Liver (tissue), 9 donors: ENCODE data around the gene TRIO. TPM values are rescaled to one million over a fixed set of nuclear protein-coding genes. Genes with fewer than 3 reads are reported as not detected.

Experiments used
- DNase-seq: peaks from one replicate; pipeline ENCODE4 v3.0.0-alpha.2; 2017; ENCODE audit warnings: low spot score
- H3K27ac ChIP-seq, 2 donors: one replicate each; pipeline ENCODE4 v1.7.0; 2013; ENCODE audit warnings: inconsistent platforms in 2 of 2, low read length in 2 of 2, control low read depth in 1 of 2, low read depth in 1 of 2, mild to moderate bottlenecking in 1 of 2
- H3K27me3 ChIP-seq, 4 donors: one replicate each; pipeline versions ENCODE4 v1.6.1 to v1.7.0; 2013; ENCODE audit warnings: low read length in 3 of 4, inconsistent platforms in 1 of 4, mild to moderate bottlenecking in 1 of 4, moderate library complexity in 1 of 4; ENCODE audit not compliant: control insufficient read depth in 4 of 4, insufficient read depth in 4 of 4
- H3K36me3 ChIP-seq, 4 donors: one replicate each; pipeline versions ENCODE4 v1.6.1 to v1.7.0; 2013; ENCODE audit warnings: low read length in 3 of 4, mild to moderate bottlenecking in 3 of 4, low read depth in 1 of 4, moderate library complexity in 1 of 4; ENCODE audit not compliant: control insufficient read depth in 4 of 4, insufficient read depth in 3 of 4
- H3K4me1 ChIP-seq, 4 donors: one replicate each; pipeline versions ENCODE4 v1.6.1 to v1.7.0; 2013; ENCODE audit warnings: low read length in 3 of 4, mild to moderate bottlenecking in 3 of 4, moderate library complexity in 1 of 4; ENCODE audit not compliant: control insufficient read depth in 4 of 4, insufficient read depth in 4 of 4
- H3K4me3 ChIP-seq, 3 donors: one replicate each; pipeline versions ENCODE4 v1.6.1 to v1.7.0; 2013; ENCODE audit warnings: low read length in 3 of 3, control low read depth in 1 of 3, low read depth in 1 of 3, mild to moderate bottlenecking in 1 of 3
- H3K9ac ChIP-seq, 2 donors: one replicate each; pipeline ENCODE4 v1.7.0; 2013; ENCODE audit warnings: low read length in 2 of 2, mild to moderate bottlenecking in 2 of 2, moderate library complexity in 2 of 2, control low read depth in 1 of 2, low read depth in 1 of 2
- H3K9me3 ChIP-seq, 4 donors: one replicate each; pipeline versions ENCODE4 v1.6.1 to v1.7.0; 2013; ENCODE audit warnings: low read length in 3 of 4; ENCODE audit not compliant: control insufficient read depth in 4 of 4
- EGR1 ChIP-seq, 2 donors: IDR thresholded peaks; 2 replicates each; pipeline ENCODE4 v1.6.1; 2016 to 2018; ENCODE audit warnings: antibody characterized with exemption in 2 of 2, low read depth in 2 of 2
- FOXA1 ChIP-seq: IDR thresholded peaks from 2 replicates; pipeline ENCODE4 v1.6.1; 2016; ENCODE audit warnings: antibody characterized with exemption
- FOXA2 ChIP-seq: IDR thresholded peaks from 2 replicates; pipeline ENCODE4 v1.6.1; 2016; ENCODE audit warnings: antibody characterized with exemption
- GABPA ChIP-seq, 2 donors: IDR thresholded peaks in 1 of 2; conservative IDR thresholded peaks in 1 of 2; 2 replicates each; pipeline ENCODE4 v1.6.1; 2016; ENCODE audit warnings: antibody characterized with exemption in 2 of 2, mild to moderate bottlenecking in 1 of 2, moderate library complexity in 1 of 2
- HNF4A ChIP-seq, 2 donors: conservative IDR thresholded peaks; 2 replicates each; pipeline ENCODE4 v1.6.1; 2016; ENCODE audit warnings: antibody characterized with exemption in 2 of 2, mild to moderate bottlenecking in 2 of 2
- HNF4G ChIP-seq: IDR thresholded peaks from 2 replicates; pipeline ENCODE4 v1.6.1; 2016; ENCODE audit warnings: antibody characterized with exemption
- JUND ChIP-seq, 2 donors: IDR thresholded peaks; 2 replicates each; pipeline ENCODE4 v1.6.1; 2016; ENCODE audit warnings: antibody characterized with exemption in 2 of 2
- NR2F2 ChIP-seq: IDR thresholded peaks from 2 replicates; pipeline ENCODE4 v1.6.1; 2016; ENCODE audit warnings: antibody characterized with exemption
- RAD21 ChIP-seq, 2 donors: IDR thresholded peaks; 2 replicates each; pipeline ENCODE4 v1.6.1; 2016; ENCODE audit warnings: antibody characterized with exemption in 2 of 2, mild to moderate bottlenecking in 2 of 2
- RXRA ChIP-seq, 2 donors: IDR thresholded peaks; 2 replicates each; pipeline ENCODE4 v1.6.1; 2017 to 2018; ENCODE audit warnings: antibody characterized with exemption in 2 of 2, mild to moderate bottlenecking in 1 of 2
- SP1 ChIP-seq: IDR thresholded peaks from 2 replicates; pipeline ENCODE4 v1.6.1; 2018; ENCODE audit warnings: antibody characterized with exemption, mild to moderate bottlenecking
- TAF1 ChIP-seq: conservative IDR thresholded peaks from 2 replicates; pipeline ENCODE4 v1.6.1; 2016; ENCODE audit warnings: antibody characterized with exemption, mild to moderate bottlenecking
- YY1 ChIP-seq: IDR thresholded peaks from 2 replicates; pipeline ENCODE4 v1.6.1; 2016; ENCODE audit warnings: antibody characterized with exemption, mild to moderate bottlenecking
- WGBS: extraction: QIAGEN DNeasy Blood & Tissue Kit; methylation state at CpG from one replicate; pipeline ENCODE4 v1.1.7; 2013; 5-methylcytosine and 5-hydroxymethylcytosine counted together
- polyA plus RNA-seq, 2 donors: library from polyadenylated mRNA; stranded (reverse) in 1 of 2; unstranded in 1 of 2; fragments of 200-250 nt in 1 of 2; fragments of >200 nt in 1 of 2; fragmentation: Nextera tagmentation in 1 of 2; extraction: Ambion mirVana in 1 of 2; gene quantifications; one replicate each; pipeline versions ENCODE4 v1.2.1 to v1.2.3, GENCODE V29; 2013 to 2015
- total RNA-seq, 2 donors: library from RNA; depleted of rRNA; stranded (reverse); fragments of >200 nt; gene quantifications; one replicate each; pipeline ENCODE4 v1.2.3, GENCODE V29; 2014
- TF ChIP-seq, protein P1 (sequence below): IDR thresholded peaks from 2 replicates; pipeline ENCODE4 v1.6.1; 2016; ENCODE audit warnings: antibody characterized with exemption
- TF ChIP-seq, protein P2 (sequence below): IDR thresholded peaks from 2 replicates; pipeline ENCODE4 v1.6.1; 2016; ENCODE audit warnings: antibody characterized with exemption
- TF ChIP-seq, protein P3 (sequence below): IDR thresholded peaks from 2 replicates; pipeline ENCODE4 v1.6.1; 2016; ENCODE audit warnings: antibody characterized with exemption, mild to moderate bottlenecking
- TF ChIP-seq, protein P4 (sequence below): IDR thresholded peaks from 2 replicates; pipeline ENCODE4 v1.6.1; 2016; ENCODE audit warnings: antibody characterized with exemption
- TF ChIP-seq, protein P5 (sequence below): fragments of 150-350 bp; IDR thresholded peaks from 2 replicates; pipeline ENCODE4 v1.5.1; 2017; ENCODE audit warnings: improper control_type of control experiment, low read depth, low read length; ENCODE audit not compliant: missing input control
- donor health status: healthy.
- donor health status: healthy.
- donor health status: healthy.
- donor health status: healthy.
- donor health status: healthy.

Gene TRIO
- total and polyA plus RNA-seq, 4 donors = 8.5 to 86.2 (median 16.0) TPM

DNA sequence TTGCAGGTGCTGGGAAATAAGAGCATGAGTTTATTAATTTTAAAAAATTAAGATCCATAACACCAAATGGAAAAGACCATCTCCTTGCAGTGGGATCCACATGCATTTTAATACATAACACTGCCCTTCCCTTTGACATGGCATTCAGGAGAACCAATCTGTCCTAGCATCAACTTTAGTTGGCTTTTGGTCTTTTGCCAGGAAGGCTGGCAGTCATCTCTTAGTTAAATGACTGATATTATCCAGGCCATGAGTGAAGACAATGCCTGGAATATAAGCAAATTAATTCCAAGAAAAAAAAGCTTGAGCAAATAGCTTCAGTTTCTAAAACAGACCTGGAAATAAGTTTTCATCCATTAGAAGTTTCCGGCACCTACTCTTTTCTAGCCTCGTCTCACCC, 383.4 kb downstream of the TRIO start:
- Histone ChIP-seq H3K9ac (no peak overlapping the region), H3K4me1 (no peaks in the 10 kb centered on the region), H3K9me3 (no peaks in the 10 kb centered on the region), H3K4me3 (no peak overlapping the region), H3K36me3 (no peaks in the 10 kb centered on the region), H3K27me3 (no peaks in the 10 kb centered on the region), H3K27ac (no peak overlapping the region)
- 97% methylated on average over 2 of the region's 2 CpGs for WGBS
- TF ChIP-seq HNF4G (no peak), GABPA (IDR thresholded peaks at IDR 0.05 in 1 of 2, conservative IDR thresholded peaks at IDR 0.05 in 1 of 2) (no peak), TAF1 (no peak), YY1 (no peak), EGR1 (IDR thresholded peaks at IDR 0.05; ENCODE audit: low read depth in 2 of 2) (no peak), RXRA (IDR thresholded peaks at IDR 0.05) (no peak), HNF4A (conservative IDR thresholded peaks at IDR 0.05) (no peak), SP1 (no peak), FOXA1 (no peak), NR2F2 (no peak), FOXA2 (no peak), JUND (IDR thresholded peaks at IDR 0.05) (no peak), RAD21 (IDR thresholded peaks at IDR 0.05) (no peak)
- TF ChIP-seq, protein P1, sequence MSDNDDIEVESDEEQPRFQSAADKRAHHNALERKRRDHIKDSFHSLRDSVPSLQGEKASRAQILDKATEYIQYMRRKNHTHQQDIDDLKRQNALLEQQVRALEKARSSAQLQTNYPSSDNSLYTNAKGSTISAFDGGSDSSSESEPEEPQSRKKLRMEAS = no peak
- TF ChIP-seq, protein P2, sequence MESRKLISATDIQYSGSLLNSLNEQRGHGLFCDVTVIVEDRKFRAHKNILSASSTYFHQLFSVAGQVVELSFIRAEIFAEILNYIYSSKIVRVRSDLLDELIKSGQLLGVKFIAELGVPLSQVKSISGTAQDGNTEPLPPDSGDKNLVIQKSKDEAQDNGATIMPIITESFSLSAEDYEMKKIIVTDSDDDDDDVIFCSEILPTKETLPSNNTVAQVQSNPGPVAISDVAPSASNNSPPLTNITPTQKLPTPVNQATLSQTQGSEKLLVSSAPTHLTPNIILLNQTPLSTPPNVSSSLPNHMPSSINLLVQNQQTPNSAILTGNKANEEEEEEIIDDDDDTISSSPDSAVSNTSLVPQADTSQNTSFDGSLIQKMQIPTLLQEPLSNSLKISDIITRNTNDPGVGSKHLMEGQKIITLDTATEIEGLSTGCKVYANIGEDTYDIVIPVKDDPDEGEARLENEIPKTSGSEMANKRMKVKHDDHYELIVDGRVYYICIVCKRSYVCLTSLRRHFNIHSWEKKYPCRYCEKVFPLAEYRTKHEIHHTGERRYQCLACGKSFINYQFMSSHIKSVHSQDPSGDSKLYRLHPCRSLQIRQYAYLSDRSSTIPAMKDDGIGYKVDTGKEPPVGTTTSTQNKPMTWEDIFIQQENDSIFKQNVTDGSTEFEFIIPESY = no peak
- TF ChIP-seq, protein P3, sequence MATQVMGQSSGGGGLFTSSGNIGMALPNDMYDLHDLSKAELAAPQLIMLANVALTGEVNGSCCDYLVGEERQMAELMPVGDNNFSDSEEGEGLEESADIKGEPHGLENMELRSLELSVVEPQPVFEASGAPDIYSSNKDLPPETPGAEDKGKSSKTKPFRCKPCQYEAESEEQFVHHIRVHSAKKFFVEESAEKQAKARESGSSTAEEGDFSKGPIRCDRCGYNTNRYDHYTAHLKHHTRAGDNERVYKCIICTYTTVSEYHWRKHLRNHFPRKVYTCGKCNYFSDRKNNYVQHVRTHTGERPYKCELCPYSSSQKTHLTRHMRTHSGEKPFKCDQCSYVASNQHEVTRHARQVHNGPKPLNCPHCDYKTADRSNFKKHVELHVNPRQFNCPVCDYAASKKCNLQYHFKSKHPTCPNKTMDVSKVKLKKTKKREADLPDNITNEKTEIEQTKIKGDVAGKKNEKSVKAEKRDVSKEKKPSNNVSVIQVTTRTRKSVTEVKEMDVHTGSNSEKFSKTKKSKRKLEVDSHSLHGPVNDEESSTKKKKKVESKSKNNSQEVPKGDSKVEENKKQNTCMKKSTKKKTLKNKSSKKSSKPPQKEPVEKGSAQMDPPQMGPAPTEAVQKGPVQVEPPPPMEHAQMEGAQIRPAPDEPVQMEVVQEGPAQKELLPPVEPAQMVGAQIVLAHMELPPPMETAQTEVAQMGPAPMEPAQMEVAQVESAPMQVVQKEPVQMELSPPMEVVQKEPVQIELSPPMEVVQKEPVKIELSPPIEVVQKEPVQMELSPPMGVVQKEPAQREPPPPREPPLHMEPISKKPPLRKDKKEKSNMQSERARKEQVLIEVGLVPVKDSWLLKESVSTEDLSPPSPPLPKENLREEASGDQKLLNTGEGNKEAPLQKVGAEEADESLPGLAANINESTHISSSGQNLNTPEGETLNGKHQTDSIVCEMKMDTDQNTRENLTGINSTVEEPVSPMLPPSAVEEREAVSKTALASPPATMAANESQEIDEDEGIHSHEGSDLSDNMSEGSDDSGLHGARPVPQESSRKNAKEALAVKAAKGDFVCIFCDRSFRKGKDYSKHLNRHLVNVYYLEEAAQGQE = no peak
- TF ChIP-seq, protein P4, sequence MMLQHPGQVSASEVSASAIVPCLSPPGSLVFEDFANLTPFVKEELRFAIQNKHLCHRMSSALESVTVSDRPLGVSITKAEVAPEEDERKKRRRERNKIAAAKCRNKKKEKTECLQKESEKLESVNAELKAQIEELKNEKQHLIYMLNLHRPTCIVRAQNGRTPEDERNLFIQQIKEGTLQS = no peak
- TF ChIP-seq, protein P5, sequence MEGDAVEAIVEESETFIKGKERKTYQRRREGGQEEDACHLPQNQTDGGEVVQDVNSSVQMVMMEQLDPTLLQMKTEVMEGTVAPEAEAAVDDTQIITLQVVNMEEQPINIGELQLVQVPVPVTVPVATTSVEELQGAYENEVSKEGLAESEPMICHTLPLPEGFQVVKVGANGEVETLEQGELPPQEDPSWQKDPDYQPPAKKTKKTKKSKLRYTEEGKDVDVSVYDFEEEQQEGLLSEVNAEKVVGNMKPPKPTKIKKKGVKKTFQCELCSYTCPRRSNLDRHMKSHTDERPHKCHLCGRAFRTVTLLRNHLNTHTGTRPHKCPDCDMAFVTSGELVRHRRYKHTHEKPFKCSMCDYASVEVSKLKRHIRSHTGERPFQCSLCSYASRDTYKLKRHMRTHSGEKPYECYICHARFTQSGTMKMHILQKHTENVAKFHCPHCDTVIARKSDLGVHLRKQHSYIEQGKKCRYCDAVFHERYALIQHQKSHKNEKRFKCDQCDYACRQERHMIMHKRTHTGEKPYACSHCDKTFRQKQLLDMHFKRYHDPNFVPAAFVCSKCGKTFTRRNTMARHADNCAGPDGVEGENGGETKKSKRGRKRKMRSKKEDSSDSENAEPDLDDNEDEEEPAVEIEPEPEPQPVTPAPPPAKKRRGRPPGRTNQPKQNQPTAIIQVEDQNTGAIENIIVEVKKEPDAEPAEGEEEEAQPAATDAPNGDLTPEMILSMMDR = no peak
- DNase-seq = no peak
